ENCODE measurements around the gene MAGIX. TPM values are rescaled to one million over a fixed set of nuclear protein-coding genes. Genes with fewer than 3 reads are reported as not detected.
A peak's percentile ranks its signal among the peaks of the same experiment; 100 is the strongest.

MAGIX gene
- total RNA-seq, 2 donors from 2014 or later, result 16.0 to 16.6 TPM

DNA sequence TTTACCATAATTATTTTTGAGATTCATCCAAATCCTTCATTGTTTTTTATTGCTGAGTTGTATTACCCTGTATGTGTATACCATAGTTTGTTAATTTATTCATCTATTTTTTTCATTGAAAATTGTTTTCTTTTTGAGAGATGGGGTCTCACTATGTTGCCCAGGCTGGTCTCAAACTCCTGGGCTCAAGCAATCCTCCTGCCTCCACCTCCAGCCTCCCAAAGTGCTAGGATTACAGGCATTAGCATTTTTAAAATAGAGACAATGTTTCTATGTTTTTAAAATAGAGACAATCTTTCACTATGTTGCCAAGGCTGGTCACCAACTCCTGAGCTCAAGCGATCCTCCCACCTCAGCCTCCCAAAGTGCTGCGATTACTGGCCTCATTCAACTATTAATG is 1.6 kb upstream of the MAGIX start:
- WGBS, result 100% methylated on average over 2 of the region's 2 CpGs
- no peak for DNase-seq (ENCODE audit: low spot score)
- Histone ChIP-seq H3K27ac (no peak overlapping the region), H3K4me1 (replicated peaks) (no peaks in the 10 kb centered on the region), H3K27me3 (replicated peaks; ENCODE audit: insufficient read depth) (no peaks in the 10 kb centered on the region), H3K9me3 (no peaks in the 10 kb centered on the region), H3K36me3 (no peaks in the 10 kb centered on the region), H3K4me3 (no peak overlapping the region)
- TF ChIP-seq POLR2AphosphoS5 (IDR thresholded peaks at IDR 0.05) (no peak), POLR2A (IDR thresholded peaks at IDR 0.05) (no peak)
- TF ChIP-seq, protein P1, sequence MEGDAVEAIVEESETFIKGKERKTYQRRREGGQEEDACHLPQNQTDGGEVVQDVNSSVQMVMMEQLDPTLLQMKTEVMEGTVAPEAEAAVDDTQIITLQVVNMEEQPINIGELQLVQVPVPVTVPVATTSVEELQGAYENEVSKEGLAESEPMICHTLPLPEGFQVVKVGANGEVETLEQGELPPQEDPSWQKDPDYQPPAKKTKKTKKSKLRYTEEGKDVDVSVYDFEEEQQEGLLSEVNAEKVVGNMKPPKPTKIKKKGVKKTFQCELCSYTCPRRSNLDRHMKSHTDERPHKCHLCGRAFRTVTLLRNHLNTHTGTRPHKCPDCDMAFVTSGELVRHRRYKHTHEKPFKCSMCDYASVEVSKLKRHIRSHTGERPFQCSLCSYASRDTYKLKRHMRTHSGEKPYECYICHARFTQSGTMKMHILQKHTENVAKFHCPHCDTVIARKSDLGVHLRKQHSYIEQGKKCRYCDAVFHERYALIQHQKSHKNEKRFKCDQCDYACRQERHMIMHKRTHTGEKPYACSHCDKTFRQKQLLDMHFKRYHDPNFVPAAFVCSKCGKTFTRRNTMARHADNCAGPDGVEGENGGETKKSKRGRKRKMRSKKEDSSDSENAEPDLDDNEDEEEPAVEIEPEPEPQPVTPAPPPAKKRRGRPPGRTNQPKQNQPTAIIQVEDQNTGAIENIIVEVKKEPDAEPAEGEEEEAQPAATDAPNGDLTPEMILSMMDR (IDR thresholded peaks at IDR 0.05), result no peak
- intact Hi-C loops (cut with DNase I), result no loop called here

DNA sequence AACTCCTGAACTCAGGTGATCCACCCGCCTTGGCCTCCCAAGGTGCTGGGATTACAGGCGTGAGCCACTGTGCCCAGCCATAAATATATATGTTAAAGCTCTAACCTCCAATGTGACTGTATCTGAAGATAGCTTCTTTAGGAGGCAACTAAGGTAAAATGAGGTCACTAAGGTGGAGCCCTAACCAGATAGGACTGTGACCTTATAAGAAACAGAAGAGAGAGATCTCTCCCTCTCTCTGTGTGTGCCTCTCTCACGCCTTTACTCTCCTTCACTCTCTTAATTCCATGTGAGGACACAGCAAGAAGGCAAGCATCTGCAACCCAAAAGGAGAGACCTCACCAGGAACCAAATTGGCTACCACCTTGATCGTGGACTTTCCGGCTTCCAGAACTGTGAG is 926 bp upstream of the MAGIX start:
- no peak overlapping the region for H3K4me3 ChIP-seq
- DNase-seq (ENCODE audit: low spot score), result no peak
- no peaks in the 10 kb centered on the region for H3K27me3 ChIP-seq (replicated peaks; ENCODE audit: insufficient read depth)
- intact Hi-C loops (cut with DNase I), result no loop called here
- H3K4me1 ChIP-seq (replicated peaks), result no peaks in the 10 kb centered on the region
- WGBS, result 99% methylated on average over 5 of the region's 5 CpGs
- TF ChIP-seq POLR2A (IDR thresholded peaks at IDR 0.05) (no peak), POLR2AphosphoS5 (IDR thresholded peaks at IDR 0.05) (no peak)
- TF ChIP-seq, protein P1 (IDR thresholded peaks at IDR 0.05), result no peak
- H3K27ac ChIP-seq, result no peak overlapping the region
- H3K9me3 ChIP-seq, result no peaks in the 10 kb centered on the region
- H3K36me3 ChIP-seq, result no peaks in the 10 kb centered on the region

DNA sequence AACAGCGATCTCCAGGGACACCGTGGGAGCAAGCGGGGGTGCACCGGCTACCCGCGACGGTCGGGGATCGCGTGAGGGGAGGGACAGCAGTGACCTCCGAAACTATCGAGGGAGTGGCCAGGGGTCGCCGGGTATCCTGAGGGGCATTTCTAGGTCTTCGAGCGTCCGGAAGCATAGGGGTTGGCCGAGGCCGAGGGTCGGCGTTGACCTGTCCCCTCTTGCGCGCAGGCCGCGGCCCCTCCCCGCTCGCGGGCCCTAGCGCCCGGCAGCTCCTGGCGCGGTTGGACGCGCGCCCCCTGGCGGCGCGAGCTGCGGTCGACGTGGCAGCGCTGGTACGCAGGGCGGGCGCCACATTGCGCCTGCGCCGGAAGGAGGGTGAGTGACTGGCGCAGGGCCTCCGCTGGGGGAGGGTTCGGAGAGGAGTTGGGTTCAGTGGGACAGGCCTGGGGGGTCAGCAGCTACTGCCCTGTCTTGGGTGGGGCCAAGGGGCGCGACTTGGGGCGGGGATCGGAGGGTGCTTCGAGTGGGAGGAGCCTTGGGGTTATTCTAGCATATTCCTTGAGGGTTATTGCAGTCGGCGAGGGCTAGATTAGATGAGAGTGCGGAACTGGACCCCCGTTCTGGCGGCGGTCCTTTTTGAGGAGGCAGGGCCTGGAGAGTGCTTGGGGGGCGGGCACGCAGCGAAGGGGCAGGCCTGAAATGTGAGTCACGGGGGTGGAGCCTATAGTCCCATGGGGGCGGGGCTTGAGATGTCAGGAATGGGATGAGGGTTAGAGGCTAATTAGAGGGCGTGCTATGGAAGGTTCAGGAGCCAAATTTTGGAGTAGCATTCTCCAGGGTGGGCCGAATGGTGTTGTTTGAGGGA is 1.2 kb downstream of the MAGIX start:
- peak overlapping the region; percentile 89 to 93 for H3K27ac ChIP-seq
- DNase-seq (ENCODE audit: low spot score), result peak; percentile 71
- H3K36me3 ChIP-seq, result no peaks in the 10 kb centered on the region
- intact Hi-C loops (cut with DNase I), result no loop called here
- no peaks in the 10 kb centered on the region for H3K27me3 ChIP-seq (replicated peaks; ENCODE audit: insufficient read depth)
- WGBS, result 3% methylated on average over 11 of the region's 69 CpGs
- TF ChIP-seq POLR2AphosphoS5 (IDR thresholded peaks at IDR 0.05) (peak; percentile 28), POLR2A (IDR thresholded peaks at IDR 0.05) (peak; percentile 55)
- TF ChIP-seq, protein P1 (IDR thresholded peaks at IDR 0.05), result peak; percentile 77 to 96 (median 87)
- H3K9me3 ChIP-seq, result no peaks in the 10 kb centered on the region
- H3K4me1 ChIP-seq (replicated peaks), result no peaks in the 10 kb centered on the region
- peak overlapping the region; percentile 22 to 29 for H3K4me3 ChIP-seq

DNA sequence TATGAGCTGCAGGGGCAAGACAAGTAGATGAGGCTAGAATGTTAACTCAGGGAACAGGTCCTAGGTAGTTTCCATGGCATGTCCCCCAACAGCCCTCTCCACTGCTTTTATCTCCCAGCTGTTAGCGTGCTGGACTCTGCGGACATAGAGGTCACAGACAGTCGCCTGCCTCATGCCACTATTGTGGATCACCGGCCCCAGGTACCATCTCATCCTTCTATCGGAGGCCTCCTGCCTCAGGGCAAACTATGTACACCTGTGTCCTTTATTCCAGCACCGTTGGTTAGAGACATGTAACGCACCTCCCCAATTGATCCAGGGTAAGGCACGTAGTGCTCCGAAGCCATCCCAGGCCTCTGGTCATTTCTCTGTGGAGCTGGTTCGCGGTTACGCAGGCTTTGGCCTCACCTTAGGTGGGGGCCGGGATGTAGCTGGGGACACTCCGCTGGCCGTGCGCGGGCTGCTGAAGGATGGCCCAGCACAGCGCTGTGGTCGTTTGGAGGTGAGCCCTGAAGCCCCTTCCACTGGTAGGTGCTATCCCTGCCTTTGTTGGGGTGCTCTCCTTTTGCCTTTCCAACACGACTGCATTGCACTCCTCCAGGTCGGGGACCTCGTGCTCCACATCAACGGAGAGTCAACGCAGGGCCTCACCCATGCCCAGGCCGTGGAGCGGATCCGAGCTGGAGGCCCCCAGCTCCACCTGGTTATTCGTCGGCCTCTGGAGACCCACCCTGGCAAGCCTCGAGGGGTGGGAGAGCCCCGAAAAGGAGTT is 2.2 kb downstream of the MAGIX start:
- no peak for DNase-seq (ENCODE audit: low spot score)
- no peaks in the 10 kb centered on the region for H3K9me3 ChIP-seq
- no peak overlapping the region for H3K4me3 ChIP-seq
- no peak for TF ChIP-seq POLR2A (IDR thresholded peaks at IDR 0.05)
- TF ChIP-seq, protein P1 (IDR thresholded peaks at IDR 0.05), result no peak
- no peak for TF ChIP-seq POLR2AphosphoS5 (IDR thresholded peaks at IDR 0.05)
- no peaks in the 10 kb centered on the region for H3K27me3 ChIP-seq (replicated peaks; ENCODE audit: insufficient read depth)
- 89% methylated on average over 26 of the region's 31 CpGs for WGBS
- intact Hi-C loops (cut with DNase I), result no loop called here
- peak overlapping the region; percentile 89 to 93 for H3K27ac ChIP-seq
- H3K4me1 ChIP-seq (replicated peaks), result no peaks in the 10 kb centered on the region
- no peaks in the 10 kb centered on the region for H3K36me3 ChIP-seq

All from prostate gland (tissue), 2 donors.